K562 (cell line): ENCODE data around the gene EXT2. TPM values are rescaled to one million over a fixed set of nuclear protein-coding genes. Genes with fewer than 3 reads are reported as not detected.

Source experiments
- HSF4 ChIP-seq: fragments of 250-450 bp; sonication (Bioruptor Pico); IDR thresholded peaks from 2 replicates; pipeline ENCODE4 v2.1.2; 2022; ENCODE audit warnings: mild to moderate bottlenecking, moderate library complexity, borderline replicate concordance
- JUN ChIP-seq, 2 experiments: sonication (generic) in 1 of 2; formaldehyde crosslinking in 1 of 2; IDR thresholded peaks; 2 replicates each; pipeline versions ENCODE4 v1.6.1 to v1.8.0; 2012 to 2022; ENCODE audit warnings: borderline replicate concordance in 2 of 2, mild to moderate bottlenecking in 2 of 2, improper control_type of control experiment in 1 of 2, low read depth in 1 of 2, low read length in 1 of 2, missing genetic modification reagents in 1 of 2
- NR2C1 ChIP-seq, 2 experiments: fragments of 450-650 bp; IDR thresholded peaks; 2 replicates each; pipeline ENCODE4 v1.6.1; 2017; ENCODE audit warnings: mild to moderate bottlenecking in 2 of 2, antibody characterized with exemption in 1 of 2, inconsistent platforms in 1 of 2, missing compliant biosample characterization in 1 of 2, missing genetic modification characterization in 1 of 2
- PHB2 ChIP-seq: fragments of 450-650 bp; IDR thresholded peaks from 2 replicates; pipeline ENCODE4 v1.6.1; 2017; ENCODE audit warnings: low read depth
- SREBF1 ChIP-seq: fragments of 150-350 bp; IDR thresholded peaks from 2 replicates; pipeline ENCODE4 v1.6.1; 2014; ENCODE audit warnings: antibody characterized with exemption, low read depth, low read length, borderline replicate concordance
- TCF3 ChIP-seq: sonication (generic); formaldehyde crosslinking; IDR thresholded peaks from 2 replicates; pipeline ENCODE4 v1.4.0; 2020; ENCODE audit warnings: mild to moderate bottlenecking, missing genetic modification reagents
- polyA plus RNA-seq, 8 experiments: library from polyadenylated mRNA; depleted of rRNA in 4 of 8; stranded (reverse) in 5 of 8; unstranded in 3 of 8; fragments of >200 nt; fragmentation: Nextera tagmentation in 2 of 8; fragmentation: Illumina TruSeq in 1 of 8; extraction: Ambion mirVana in 2 of 8; extraction: Trizol in 1 of 8; gene quantifications; 2 replicates each; pipeline versions ENCODE4 v1.2.1 to v1.2.3, GENCODE V29; 2011 to 2014; ENCODE audit warnings: inconsistent platforms in 1 of 8, missing spikeins in 1 of 8
- total RNA-seq, 7 experiments: library from RNA; depleted of rRNA in 6 of 7; stranded (reverse); fragments of >200 nt in 6 of 7; fragmentation: Illumina TruSeq in 2 of 7; extraction: Trizol in 2 of 7; gene quantifications; 2 replicates each; pipeline versions ENCODE4 v1.2.1 to v1.2.3, GENCODE V29; 2011 to 2021; ENCODE audit warnings: low replicate concordance in 1 of 7
- TF ChIP-seq, protein P1 (sequence below), 2 experiments: fragments of 450-650 bp; IDR thresholded peaks; 2 replicates each; pipeline ENCODE4 v1.6.1; 2016; ENCODE audit warnings: mild to moderate bottlenecking in 2 of 2, borderline replicate concordance in 1 of 2, low read depth in 1 of 2, moderate library complexity in 1 of 2
- TF ChIP-seq, protein P2 (sequence below): fragments of 250-450 bp; sonication (Bioruptor Pico); IDR thresholded peaks from 2 replicates; pipeline ENCODE4 v1.5.0; 2020; ENCODE audit warnings: mild to moderate bottlenecking

The EXT2 gene
- total and polyA plus RNA-seq, 9 of the 15 experiments (the other 6 are each of a cell fraction or from before 2014, with no cell fraction given) = 7.5 to 52.1 (median 38.1) TPM

DNA sequence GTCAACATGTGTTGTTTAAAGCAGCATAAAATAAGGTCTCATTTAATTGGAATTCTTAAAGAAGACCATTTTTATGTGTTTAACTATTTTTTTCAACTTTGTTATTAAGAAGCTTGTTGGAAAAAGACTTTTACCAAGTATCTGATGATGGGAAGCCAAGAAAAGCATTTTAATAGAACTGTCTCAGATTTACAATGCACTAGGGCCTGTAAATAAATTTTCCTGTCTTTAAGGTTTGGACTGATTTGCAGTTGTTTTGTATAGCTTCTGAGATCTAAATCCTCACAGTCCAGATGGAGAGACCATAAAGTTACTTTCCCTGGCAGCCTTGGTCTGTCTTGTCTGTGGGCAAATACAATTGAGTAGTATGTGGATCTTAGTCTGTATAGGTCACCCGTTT lies 41.6 kb downstream of the EXT2 start (continued):
- TF ChIP-seq SREBF1 (no peak), HSF4 (no peak), TCF3 (CRISPR knock-in tag) (no peak), NR2C1 (IDR thresholded peaks at IDR 0.05) (no peak), NR2C1 (tag; IDR thresholded peaks at IDR 0.05) (no peak), PHB2 (no peak), JUN (IDR thresholded peaks at IDR 0.05; ENCODE audit: borderline replicate concordance, low read depth, low read length) (no peak), JUN (CRISPR knock-in tag; IDR thresholded peaks at IDR 0.05; ENCODE audit: borderline replicate concordance) (no peak)
- TF ChIP-seq, protein P1, sequence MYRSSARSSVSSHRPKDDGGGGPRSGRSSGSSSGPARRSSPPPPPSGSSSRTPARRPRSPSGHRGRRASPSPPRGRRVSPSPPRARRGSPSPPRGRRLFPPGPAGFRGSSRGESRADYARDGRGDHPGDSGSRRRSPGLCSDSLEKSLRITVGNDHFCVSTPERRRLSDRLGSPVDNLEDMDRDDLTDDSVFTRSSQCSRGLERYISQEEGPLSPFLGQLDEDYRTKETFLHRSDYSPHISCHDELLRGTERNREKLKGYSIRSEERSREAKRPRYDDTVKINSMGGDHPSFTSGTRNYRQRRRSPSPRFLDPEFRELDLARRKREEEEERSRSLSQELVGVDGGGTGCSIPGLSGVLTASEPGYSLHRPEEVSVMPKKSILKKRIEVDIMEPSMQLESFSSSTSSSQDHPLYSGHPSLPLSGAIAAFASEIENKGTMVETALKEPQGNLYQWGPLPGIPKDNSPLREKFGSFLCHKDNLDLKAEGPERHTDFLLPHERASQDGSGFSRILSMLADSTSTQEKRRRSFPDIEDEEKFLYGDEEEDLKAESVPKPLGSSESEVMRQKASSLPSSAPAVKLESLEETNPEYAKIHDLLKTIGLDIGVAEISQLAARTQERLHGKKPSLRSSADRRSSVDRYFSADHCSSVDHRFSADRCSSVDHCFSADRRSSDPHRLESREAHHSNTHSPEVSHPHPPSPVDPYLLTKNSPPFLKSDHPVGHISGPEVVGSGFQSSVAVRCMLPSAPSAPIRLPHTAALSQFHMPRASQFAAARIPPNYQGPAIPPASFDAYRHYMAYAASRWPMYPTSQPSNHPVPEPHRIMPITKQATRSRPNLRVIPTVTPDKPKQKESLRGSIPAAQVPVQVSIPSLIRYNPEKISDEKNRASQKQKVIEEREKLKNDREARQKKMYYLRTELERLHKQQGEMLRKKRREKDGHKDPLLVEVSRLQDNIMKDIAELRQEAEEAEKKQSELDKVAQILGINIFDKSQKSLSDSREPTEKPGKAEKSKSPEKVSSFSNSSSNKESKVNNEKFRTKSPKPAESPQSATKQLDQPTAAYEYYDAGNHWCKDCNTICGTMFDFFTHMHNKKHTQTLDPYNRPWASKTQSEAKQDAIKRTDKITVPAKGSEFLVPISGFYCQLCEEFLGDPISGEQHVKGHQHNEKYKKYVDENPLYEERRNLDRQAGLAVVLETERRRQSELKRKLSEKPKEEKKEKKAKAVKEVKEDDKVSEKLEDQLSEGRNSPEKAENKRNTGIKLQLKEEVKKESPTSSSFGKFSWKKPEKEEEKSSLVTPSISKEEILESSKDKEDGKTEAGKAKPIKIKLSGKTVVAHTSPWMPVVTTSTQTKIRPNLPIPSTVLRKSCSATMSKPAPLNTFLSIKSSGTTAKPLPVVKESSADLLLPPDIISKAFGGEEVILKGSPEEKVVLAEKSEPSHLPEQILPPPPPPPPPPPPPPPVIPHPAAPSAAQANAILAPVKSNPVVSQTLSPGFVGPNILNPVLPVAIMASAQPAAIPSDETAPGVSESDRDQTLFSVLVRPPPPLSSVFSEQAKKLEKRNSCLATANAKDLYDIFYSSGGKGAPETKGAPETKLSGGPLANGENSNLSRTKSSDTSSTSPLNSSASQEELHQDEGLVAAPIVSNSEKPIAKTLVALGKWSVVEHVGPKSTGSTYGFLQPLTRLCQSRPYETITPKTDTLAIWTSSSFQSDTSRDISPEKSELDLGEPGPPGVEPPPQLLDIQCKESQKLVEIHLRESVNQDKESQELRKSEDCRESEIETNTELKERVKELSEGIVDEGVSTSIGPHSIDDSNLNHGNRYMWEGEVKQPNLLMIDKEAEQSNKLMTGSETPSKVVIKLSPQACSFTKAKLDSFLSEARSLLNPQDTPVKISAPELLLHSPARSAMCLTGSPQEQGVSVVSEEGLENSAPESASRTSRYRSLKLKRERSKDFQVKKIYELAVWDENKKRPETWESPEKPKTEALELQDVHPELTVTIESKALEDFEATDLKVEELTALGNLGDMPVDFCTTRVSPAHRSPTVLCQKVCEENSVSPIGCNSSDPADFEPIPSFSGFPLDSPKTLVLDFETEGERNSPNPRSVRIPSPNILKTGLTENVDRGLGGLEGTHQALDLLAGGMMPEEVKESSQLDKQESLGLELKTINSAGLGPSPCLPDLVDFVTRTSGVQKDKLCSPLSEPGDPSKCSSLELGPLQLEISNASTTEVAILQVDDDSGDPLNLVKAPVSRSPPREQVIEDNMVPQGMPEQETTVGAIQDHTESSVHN (IDR thresholded peaks at IDR 0.05; ENCODE audit: borderline replicate concordance in 1 of 2, low read depth in 1 of 2) = no peak
- TF ChIP-seq, protein P2, sequence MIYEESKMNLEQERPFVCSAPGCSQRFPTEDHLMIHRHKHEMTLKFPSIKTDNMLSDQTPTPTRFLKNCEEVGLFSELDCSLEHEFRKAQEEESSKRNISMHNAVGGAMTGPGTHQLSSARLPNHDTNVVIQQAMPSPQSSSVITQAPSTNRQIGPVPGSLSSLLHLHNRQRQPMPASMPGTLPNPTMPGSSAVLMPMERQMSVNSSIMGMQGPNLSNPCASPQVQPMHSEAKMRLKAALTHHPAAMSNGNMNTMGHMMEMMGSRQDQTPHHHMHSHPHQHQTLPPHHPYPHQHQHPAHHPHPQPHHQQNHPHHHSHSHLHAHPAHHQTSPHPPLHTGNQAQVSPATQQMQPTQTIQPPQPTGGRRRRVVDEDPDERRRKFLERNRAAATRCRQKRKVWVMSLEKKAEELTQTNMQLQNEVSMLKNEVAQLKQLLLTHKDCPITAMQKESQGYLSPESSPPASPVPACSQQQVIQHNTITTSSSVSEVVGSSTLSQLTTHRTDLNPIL (CRISPR knock-in tag) = no peak
